ENCODE data around the gene CELF4.

The CELF4 gene

GRCh38 chr18:37559194-37559593 lies 6.4 kb downstream of the CELF4 start:
- Histone ChIP-seq H4K20me1 (ENCODE audit: insufficient read depth, low read length) (no peaks in the 10 kb centered on the region), H3K79me2 (ENCODE audit: insufficient read depth, low read length) (no peaks in the 10 kb centered on the region), H3K27ac (ENCODE audit: low read length) (no peak overlapping the region), H3K36me3 (ENCODE audit: insufficient read depth, low read length) (no peaks in the 10 kb centered on the region), H3K9ac (ENCODE audit: low read depth, low read length) (no peak overlapping the region), H3K4me2 (ENCODE audit: insufficient read depth, low read length) (no peak overlapping the region), H3K27me3 (ENCODE audit: insufficient read depth, low read length, poor library complexity) (no peaks in the 10 kb centered on the region), H3K4me1 (ENCODE audit: insufficient read depth, low read length) (no peaks in the 10 kb centered on the region), H2AFZ (ENCODE audit: low read depth, low read length) (no peak overlapping the region), H3K9me3 (ENCODE audit: insufficient read depth, low read length, severe bottlenecking) (no peaks in the 10 kb centered on the region), H3K4me3 (ENCODE audit: low read depth in 1 of 2, low read length in 2 of 2) (no peak overlapping the region)
- TF ChIP-seq, protein P1, sequence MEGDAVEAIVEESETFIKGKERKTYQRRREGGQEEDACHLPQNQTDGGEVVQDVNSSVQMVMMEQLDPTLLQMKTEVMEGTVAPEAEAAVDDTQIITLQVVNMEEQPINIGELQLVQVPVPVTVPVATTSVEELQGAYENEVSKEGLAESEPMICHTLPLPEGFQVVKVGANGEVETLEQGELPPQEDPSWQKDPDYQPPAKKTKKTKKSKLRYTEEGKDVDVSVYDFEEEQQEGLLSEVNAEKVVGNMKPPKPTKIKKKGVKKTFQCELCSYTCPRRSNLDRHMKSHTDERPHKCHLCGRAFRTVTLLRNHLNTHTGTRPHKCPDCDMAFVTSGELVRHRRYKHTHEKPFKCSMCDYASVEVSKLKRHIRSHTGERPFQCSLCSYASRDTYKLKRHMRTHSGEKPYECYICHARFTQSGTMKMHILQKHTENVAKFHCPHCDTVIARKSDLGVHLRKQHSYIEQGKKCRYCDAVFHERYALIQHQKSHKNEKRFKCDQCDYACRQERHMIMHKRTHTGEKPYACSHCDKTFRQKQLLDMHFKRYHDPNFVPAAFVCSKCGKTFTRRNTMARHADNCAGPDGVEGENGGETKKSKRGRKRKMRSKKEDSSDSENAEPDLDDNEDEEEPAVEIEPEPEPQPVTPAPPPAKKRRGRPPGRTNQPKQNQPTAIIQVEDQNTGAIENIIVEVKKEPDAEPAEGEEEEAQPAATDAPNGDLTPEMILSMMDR (IDR thresholded peaks at IDR 0.05; ENCODE audit: borderline replicate concordance, extremely low read depth, low read length, poor library complexity, severe bottlenecking) = no peak
- no peak for TF ChIP-seq EZH2 (IDR thresholded peaks at IDR 0.05; ENCODE audit: borderline replicate concordance, low read depth, low read length, severe bottlenecking)
- DNase-seq = no peak
- no peak for ATAC-seq (ENCODE audit: insufficient read depth, low read depth)

GRCh38 chr18:37554399-37554787 lies 11.2 kb downstream of the CELF4 start:
- Histone ChIP-seq H2AFZ (ENCODE audit: low read depth, low read length) (no peak overlapping the region), H3K4me2 (ENCODE audit: insufficient read depth, low read length) (no peak overlapping the region), H3K27ac (ENCODE audit: low read length) (no peak overlapping the region), H3K4me3 (ENCODE audit: low read depth in 1 of 2, low read length in 2 of 2) (no peak overlapping the region), H3K9ac (ENCODE audit: low read depth, low read length) (no peak overlapping the region), H3K9me3 (ENCODE audit: insufficient read depth, low read length, severe bottlenecking) (no peaks in the 10 kb centered on the region), H4K20me1 (ENCODE audit: insufficient read depth, low read length) (no peaks in the 10 kb centered on the region), H3K27me3 (ENCODE audit: insufficient read depth, low read length, poor library complexity) (no peaks in the 10 kb centered on the region), H3K36me3 (ENCODE audit: insufficient read depth, low read length) (no peaks in the 10 kb centered on the region), H3K4me1 (ENCODE audit: insufficient read depth, low read length) (no peaks in the 10 kb centered on the region), H3K79me2 (ENCODE audit: insufficient read depth, low read length) (no peaks in the 10 kb centered on the region)
- DNase-seq = no peak
- TF ChIP-seq EZH2 (IDR thresholded peaks at IDR 0.05; ENCODE audit: borderline replicate concordance, low read depth, low read length, severe bottlenecking) = no peak
- TF ChIP-seq, protein P1 (IDR thresholded peaks at IDR 0.05; ENCODE audit: borderline replicate concordance, extremely low read depth, low read length, poor library complexity, severe bottlenecking) = no peak
- no peak for ATAC-seq (ENCODE audit: insufficient read depth, low read depth)

DNA sequence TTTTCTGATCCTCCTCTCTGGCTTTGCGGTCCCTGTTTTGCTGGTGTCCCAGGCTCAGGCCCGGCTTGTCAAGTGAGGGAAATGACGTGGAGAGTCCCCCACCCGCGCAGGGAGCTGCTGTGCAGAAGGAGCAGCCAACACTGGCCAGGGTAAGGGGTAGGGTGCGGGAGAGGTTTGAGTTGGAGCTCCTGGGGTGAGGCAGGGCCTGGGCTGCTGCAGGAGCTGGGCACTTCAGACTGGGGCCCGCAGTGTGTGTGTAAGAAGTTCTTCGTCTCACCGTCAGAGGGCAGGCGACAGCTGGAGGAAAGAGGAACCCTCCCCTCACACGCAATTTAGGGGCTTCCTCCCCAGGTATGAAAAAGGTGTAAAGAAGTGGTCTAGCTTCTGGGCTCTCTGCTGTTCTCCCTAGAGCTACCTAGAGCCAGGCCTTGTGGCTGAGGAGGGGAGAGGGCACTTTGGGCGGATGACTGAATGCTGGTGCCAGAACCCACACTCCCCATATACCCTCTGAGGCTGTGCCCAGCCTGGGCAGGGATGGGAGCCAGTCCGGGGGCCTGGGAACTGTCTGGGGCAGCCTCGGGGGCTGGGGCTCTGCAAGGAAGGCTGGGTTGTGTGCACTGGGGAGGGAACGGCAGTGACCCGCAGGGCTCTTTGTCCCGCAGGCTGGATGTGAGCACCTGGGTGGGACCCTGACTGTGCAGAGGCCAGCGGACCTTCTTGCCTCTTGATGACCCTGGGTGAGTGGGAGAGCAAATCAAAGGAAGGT lies 11.8 kb downstream of the CELF4 start:
- no peaks in the 10 kb centered on the region for H4K20me1 ChIP-seq (ENCODE audit: insufficient read depth, low read length)
- no peak for ATAC-seq (ENCODE audit: insufficient read depth, low read depth)
- no peak overlapping the region for H3K27ac ChIP-seq (ENCODE audit: low read length)
- H3K79me2 ChIP-seq (ENCODE audit: insufficient read depth, low read length) = no peaks in the 10 kb centered on the region
- H3K27me3 ChIP-seq (ENCODE audit: insufficient read depth, low read length, poor library complexity) = no peaks in the 10 kb centered on the region
- no peak overlapping the region for H3K4me3 ChIP-seq (ENCODE audit: low read depth in 1 of 2, low read length in 2 of 2)
- H3K4me1 ChIP-seq (ENCODE audit: insufficient read depth, low read length) = no peaks in the 10 kb centered on the region
- no peak overlapping the region for H3K4me2 ChIP-seq (ENCODE audit: insufficient read depth, low read length)
- H3K9me3 ChIP-seq (ENCODE audit: insufficient read depth, low read length, severe bottlenecking) = no peaks in the 10 kb centered on the region
- H2AFZ ChIP-seq (ENCODE audit: low read depth, low read length) = no peak overlapping the region
- H3K36me3 ChIP-seq (ENCODE audit: insufficient read depth, low read length) = no peaks in the 10 kb centered on the region
- TF ChIP-seq, protein P1 (IDR thresholded peaks at IDR 0.05; ENCODE audit: borderline replicate concordance, extremely low read depth, low read length, poor library complexity, severe bottlenecking) = no peak
- no peak for TF ChIP-seq EZH2 (IDR thresholded peaks at IDR 0.05; ENCODE audit: borderline replicate concordance, low read depth, low read length, severe bottlenecking)
- no peak for DNase-seq
- no peak overlapping the region for H3K9ac ChIP-seq (ENCODE audit: low read depth, low read length)

All from DND-41 (cell line).